Astrocyte (in vitro differentiated cells and primary cell): ENCODE measurements around the gene TMPRSS13. TPM values are rescaled to one million over a fixed set of nuclear protein-coding genes. Genes with fewer than 3 reads are reported as not detected.

ENCODE experiments used
- DNase-seq: peaks from one replicate; pipeline ENCODE4 v3.0.0-alpha.2; 2010; ENCODE audit warnings: low read depth
- FAIRE-seq: peaks from 2 replicates; lab custom pipeline; 2011; peaks lifted over from hg19 to GRCh38; lab: Jason Lieb, UNC
- H2AFZ ChIP-seq: 2 replicates; pipeline ENCODE4 v1.6.0; 2012; ENCODE audit warnings: low read depth, low read length, inconsistent platforms
- H3K27ac ChIP-seq: 2 replicates; pipeline ENCODE4 v1.5.1; 2011; ENCODE audit warnings: low read depth, low read length, inconsistent platforms
- H3K27me3 ChIP-seq: 2 replicates; pipeline ENCODE4 v1.6.0; 2011; ENCODE audit warnings: low read length, inconsistent platforms; ENCODE audit not compliant: insufficient read depth
- H3K36me3 ChIP-seq: 2 replicates; pipeline ENCODE4 v1.5.1; 2011; ENCODE audit warnings: low read length, inconsistent platforms; ENCODE audit not compliant: insufficient read depth
- H3K4me1 ChIP-seq: 2 replicates; pipeline ENCODE4 v1.5.1; 2011; ENCODE audit warnings: low read length, inconsistent platforms; ENCODE audit not compliant: insufficient read depth
- H3K4me2 ChIP-seq: 2 replicates; pipeline ENCODE4 v1.6.0; 2012; ENCODE audit warnings: low read length, inconsistent platforms
- H3K4me3 ChIP-seq: 2 replicates; pipeline ENCODE4 v1.5.1; 2011; ENCODE audit warnings: low read depth, mild to moderate bottlenecking, low read length, inconsistent platforms; ENCODE audit not compliant: insufficient read depth
- H3K79me2 ChIP-seq: 2 replicates; pipeline ENCODE4 v1.6.0; 2012; ENCODE audit warnings: mild to moderate bottlenecking, low read length, inconsistent platforms; ENCODE audit not compliant: insufficient read depth
- H3K9ac ChIP-seq: 2 replicates; pipeline ENCODE4 v1.6.0; 2012; ENCODE audit warnings: mild to moderate bottlenecking, low read length, inconsistent platforms
- H3K9me3 ChIP-seq: 2 replicates; pipeline ENCODE4 v1.5.1; 2012; ENCODE audit warnings: low read depth, mild to moderate bottlenecking, low read length, inconsistent platforms; ENCODE audit not compliant: insufficient read depth
- H4K20me1 ChIP-seq: 2 replicates; pipeline ENCODE4 v1.6.0; 2012; ENCODE audit warnings: low read length, inconsistent platforms; ENCODE audit not compliant: insufficient read depth
- H3K27ac Mint-ChIP-seq: one replicate; pipeline ENCODE4 v1.8.0; 2021; ENCODE audit warnings: mild to moderate bottlenecking, mixed read lengths; ENCODE audit not compliant: unreplicated experiment
- H3K27me3 Mint-ChIP-seq: one replicate; pipeline ENCODE4 v1.8.0; 2021; ENCODE audit warnings: low read depth, mixed read lengths; ENCODE audit not compliant: unreplicated experiment
- H3K36me3 Mint-ChIP-seq: one replicate; pipeline ENCODE4 v1.8.0; 2021; ENCODE audit warnings: low read depth, mixed read lengths; ENCODE audit not compliant: unreplicated experiment
- H3K4me1 Mint-ChIP-seq: one replicate; pipeline ENCODE4 v1.8.0; 2021; ENCODE audit warnings: low read depth, mixed read lengths; ENCODE audit not compliant: unreplicated experiment
- H3K4me3 Mint-ChIP-seq: one replicate; pipeline ENCODE4 v1.8.0; 2021; ENCODE audit warnings: mild to moderate bottlenecking, moderate library complexity, mixed read lengths; ENCODE audit not compliant: unreplicated experiment
- H3K9me3 Mint-ChIP-seq: one replicate; pipeline ENCODE4 v1.8.0; 2021; ENCODE audit warnings: mild to moderate bottlenecking, mixed read lengths; ENCODE audit not compliant: unreplicated experiment
- EZH2 ChIP-seq: IDR thresholded peaks from 2 replicates; pipeline ENCODE4 v1.6.1; 2012; ENCODE audit warnings: mild to moderate bottlenecking, low read length, inconsistent platforms; ENCODE audit not compliant: insufficient read depth
- total RNA-seq: library from RNA; stranded (reverse); gene quantifications from 2 replicates; pipeline ENCODE4 v1.2.1, GENCODE V29; 2021
- TF ChIP-seq, protein P1 (sequence below): IDR thresholded peaks from 2 replicates; pipeline ENCODE4 v1.5.1; 2011; ENCODE audit warnings: low read depth, mild to moderate bottlenecking, inconsistent platforms, low read length, moderate library complexity; ENCODE audit not compliant: insufficient read depth

Gene TMPRSS13
- total RNA-seq, 1 donor from 2014 or later: 0.66 TPM

DNA sequence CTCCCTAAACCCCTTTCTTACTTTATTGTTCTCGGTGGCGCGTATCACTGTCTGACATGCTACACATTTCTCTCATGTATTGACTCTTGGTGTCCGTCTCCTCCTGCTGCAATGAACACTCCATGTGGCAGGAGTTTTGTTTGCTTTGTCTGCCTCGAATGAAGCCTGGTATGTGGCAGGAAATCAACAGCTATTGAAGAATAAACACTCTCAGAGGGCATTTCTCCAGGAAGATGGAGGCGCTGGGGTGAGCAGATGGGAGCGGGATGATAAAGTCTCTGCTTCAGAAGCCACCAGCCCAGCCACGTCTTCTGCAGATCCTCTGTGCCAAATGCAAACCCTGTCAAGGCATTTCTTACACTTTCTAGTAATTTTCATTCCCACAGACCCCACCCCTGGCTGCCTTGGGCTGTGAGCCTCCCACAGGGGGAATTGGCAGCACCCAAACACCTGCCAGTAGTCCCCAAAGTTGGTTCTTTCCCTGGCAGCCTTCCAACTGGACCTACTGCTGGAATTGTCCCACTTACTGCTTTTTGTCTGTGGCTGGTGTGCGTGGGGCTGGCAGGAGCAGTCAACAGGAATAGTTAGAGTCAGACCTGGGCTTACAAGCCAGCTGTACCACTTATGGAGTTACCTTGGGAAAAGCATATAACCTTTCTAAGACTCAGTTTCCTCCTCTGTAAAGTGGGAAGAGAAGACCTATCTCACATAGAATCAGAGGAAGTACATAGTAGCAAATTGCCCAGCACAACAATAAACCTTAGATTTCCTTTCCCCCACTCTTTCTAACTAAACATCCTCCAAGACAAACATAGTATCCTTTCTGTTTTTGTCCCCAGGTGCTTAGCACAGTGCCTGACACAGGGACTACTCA lies 43.7 kb upstream of the TMPRSS13 start:
- TF ChIP-seq EZH2: no peak
- TF ChIP-seq, protein P1, sequence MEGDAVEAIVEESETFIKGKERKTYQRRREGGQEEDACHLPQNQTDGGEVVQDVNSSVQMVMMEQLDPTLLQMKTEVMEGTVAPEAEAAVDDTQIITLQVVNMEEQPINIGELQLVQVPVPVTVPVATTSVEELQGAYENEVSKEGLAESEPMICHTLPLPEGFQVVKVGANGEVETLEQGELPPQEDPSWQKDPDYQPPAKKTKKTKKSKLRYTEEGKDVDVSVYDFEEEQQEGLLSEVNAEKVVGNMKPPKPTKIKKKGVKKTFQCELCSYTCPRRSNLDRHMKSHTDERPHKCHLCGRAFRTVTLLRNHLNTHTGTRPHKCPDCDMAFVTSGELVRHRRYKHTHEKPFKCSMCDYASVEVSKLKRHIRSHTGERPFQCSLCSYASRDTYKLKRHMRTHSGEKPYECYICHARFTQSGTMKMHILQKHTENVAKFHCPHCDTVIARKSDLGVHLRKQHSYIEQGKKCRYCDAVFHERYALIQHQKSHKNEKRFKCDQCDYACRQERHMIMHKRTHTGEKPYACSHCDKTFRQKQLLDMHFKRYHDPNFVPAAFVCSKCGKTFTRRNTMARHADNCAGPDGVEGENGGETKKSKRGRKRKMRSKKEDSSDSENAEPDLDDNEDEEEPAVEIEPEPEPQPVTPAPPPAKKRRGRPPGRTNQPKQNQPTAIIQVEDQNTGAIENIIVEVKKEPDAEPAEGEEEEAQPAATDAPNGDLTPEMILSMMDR: no peak
- Mint-ChIP-seq H3K4me3 (no peak overlapping the region), H3K27me3 (peaks cover 24% of the 10 kb centered on the region), H3K4me1 (peaks cover 9% of the 10 kb centered on the region), H3K27ac (no peak overlapping the region), H3K9me3 (peaks cover 5% of the 10 kb centered on the region), H3K36me3 (no peaks in the 10 kb centered on the region)
- FAIRE-seq (no peak), DNase-seq (no peak)
- H3K79me2 ChIP-seq: no peaks in the 10 kb centered on the region
- peaks cover 3% of the 10 kb centered on the region for H3K4me1 ChIP-seq
- no peak overlapping the region for H3K9ac ChIP-seq
- no peaks in the 10 kb centered on the region for H3K9me3 ChIP-seq
- H3K27ac ChIP-seq: no peak overlapping the region
- H4K20me1 ChIP-seq: no peaks in the 10 kb centered on the region
- no peaks in the 10 kb centered on the region for H3K36me3 ChIP-seq
- H3K4me2 ChIP-seq: no peak overlapping the region
- H3K27me3 ChIP-seq: peaks cover 6% of the 10 kb centered on the region
- H3K4me3 ChIP-seq: no peak overlapping the region
- no peak overlapping the region for H2AFZ ChIP-seq

DNA sequence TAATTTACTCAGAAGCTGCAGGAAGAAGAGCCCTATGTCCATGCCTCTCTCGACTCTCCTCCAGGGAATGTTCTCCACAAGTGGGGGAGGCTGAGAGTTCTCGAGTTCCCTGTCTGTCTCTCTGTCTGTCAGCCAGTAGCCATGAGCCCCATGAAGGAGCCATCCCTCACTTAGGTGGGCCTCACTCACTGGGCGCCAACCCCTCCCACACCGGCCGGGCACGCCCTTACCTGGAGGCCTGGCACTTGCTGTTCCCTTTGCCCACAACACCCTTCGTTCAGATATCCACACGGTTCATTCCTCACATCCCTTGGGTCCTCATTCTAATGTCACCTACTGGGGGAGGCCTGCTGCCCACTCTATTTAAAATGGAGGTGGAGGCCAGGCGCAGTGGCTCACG lies 42.8 kb upstream of the TMPRSS13 start:
- Histone ChIP-seq H3K4me2 (no peak overlapping the region), H3K4me3 (no peak overlapping the region), H3K9me3 (no peaks in the 10 kb centered on the region), H3K9ac (no peak overlapping the region), H2AFZ (no peak overlapping the region), H3K36me3 (no peaks in the 10 kb centered on the region), H3K4me1 (peaks cover 3% of the 10 kb centered on the region), H3K27me3 (peaks cover 6% of the 10 kb centered on the region), H3K27ac (no peak overlapping the region), H4K20me1 (no peaks in the 10 kb centered on the region), H3K79me2 (no peaks in the 10 kb centered on the region)
- Mint-ChIP-seq H3K36me3 (no peaks in the 10 kb centered on the region), H3K27me3 (peaks cover 18% of the 10 kb centered on the region), H3K4me1 (peaks cover 9% of the 10 kb centered on the region), H3K4me3 (no peak overlapping the region), H3K27ac (no peak overlapping the region), H3K9me3 (no peaks in the 10 kb centered on the region)
- FAIRE-seq: no peak
- TF ChIP-seq, protein P1: no peak
- no peak for TF ChIP-seq EZH2
- no peak for DNase-seq
